IPS-NIHi7 (cell line): ENCODE results near the gene RAB3A.

Experiments
- DNase-seq: peaks from one replicate; pipeline ENCODE4 v3.0.0; 2012; ENCODE audit warnings: mixed read lengths; ENCODE audit errors: extremely low spot score

Gene RAB3A

GRCh38 chr19:18150776-18151624 is 52.8 kb downstream of the RAB3A start:
- no peak for DNase-seq

GRCh38 chr19:18149596-18149975 is 54.3 kb downstream of the RAB3A start:
- no peak for DNase-seq

GRCh38 chr19:18147396-18147795 is 56.4 kb downstream of the RAB3A start:
- no peak for DNase-seq
